ENCODE data around the gene CLDN4.

- no peak for TF ChIP-seq BHLHE40 (IDR thresholded peaks at IDR 0.05; ENCODE audit: borderline replicate concordance)
- no peak for TF ChIP-seq NFRKB (IDR thresholded peaks at IDR 0.05)
- TF ChIP-seq LEF1 (IDR thresholded peaks at IDR 0.05; ENCODE audit: borderline replicate concordance) = no peak
- TF ChIP-seq ELF4 (IDR thresholded peaks at IDR 0.05) = no peak
- TF ChIP-seq TARDBP (IDR thresholded peaks at IDR 0.05) = no peak
- TF ChIP-seq SP1 (IDR thresholded peaks at IDR 0.05) = no peak
- TF ChIP-seq SUZ12 (IDR thresholded peaks at IDR 0.05) = no peak
- no peak for TF ChIP-seq ZNF384 (IDR thresholded peaks at IDR 0.05)
- TF ChIP-seq HDGF (IDR thresholded peaks at IDR 0.05; ENCODE audit: borderline replicate concordance) = no peak
- no peak for TF ChIP-seq PKNOX1 (IDR thresholded peaks at IDR 0.05)
- no peak for TF ChIP-seq ARNT (IDR thresholded peaks at IDR 0.05)
- TF ChIP-seq FOXA1 (IDR thresholded peaks at IDR 0.05) = no peak
- no peak for TF ChIP-seq FOXM1 (IDR thresholded peaks at IDR 0.05; ENCODE audit: borderline replicate concordance)
These were observed 21.7 kb downstream of the CLDN4 start for GRCh38 chr7:73852500-73852899.
